Loucy (cell line): ENCODE measurements around the gene JMJD8.

Experiments
- H2AFZ ChIP-seq: fragments of 200-600 bp; sonication (generic); 2 replicates; pipeline ENCODE4 v1.6.0; 2016; ENCODE audit warnings: antibody characterized with exemption, mild to moderate bottlenecking, low read length, moderate library complexity
- H3F3A ChIP-seq: fragments of 200-600 bp; 2 replicates; pipeline ENCODE4 v1.6.0; 2016; ENCODE audit warnings: antibody characterized with exemption, low read depth, mild to moderate bottlenecking
- H3K27me3 ChIP-seq: fragments of 200-600 bp; sonication (generic); 2 replicates; pipeline ENCODE4 v1.6.1; 2014; ENCODE audit warnings: low read length, mild to moderate bottlenecking; ENCODE audit not compliant: insufficient read depth, poor library complexity, severe bottlenecking
- H3K36me3 ChIP-seq: fragments of 200-600 bp; sonication (generic); 2 replicates; pipeline ENCODE4 v1.6.1; 2016; ENCODE audit warnings: low read length; ENCODE audit not compliant: insufficient read depth
- H3K4me1 ChIP-seq: fragments of 200-600 bp; sonication (generic); 2 replicates; pipeline ENCODE4 v1.5.1; 2014; ENCODE audit warnings: low read length, mild to moderate bottlenecking; ENCODE audit not compliant: insufficient read depth, poor library complexity, severe bottlenecking
- H3K4me2 ChIP-seq: fragments of 200-600 bp; sonication (generic); 2 replicates; pipeline ENCODE4 v1.6.0; 2014; ENCODE audit warnings: antibody characterized with exemption, low read length, low read depth, mild to moderate bottlenecking; ENCODE audit not compliant: poor library complexity, severe bottlenecking
- H3K4me3 ChIP-seq: fragments of 200-600 bp; sonication (generic); 2 replicates; pipeline ENCODE4 v1.5.1; 2014; ENCODE audit warnings: low read length, mild to moderate bottlenecking, mixed read lengths; ENCODE audit not compliant: poor library complexity, severe bottlenecking
- H3K79me2 ChIP-seq: fragments of 200-600 bp; sonication (generic); 2 replicates; pipeline ENCODE4 v1.6.1; 2014; ENCODE audit warnings: low read length; ENCODE audit not compliant: insufficient read depth
- H3K9ac ChIP-seq: fragments of 200-600 bp; sonication (generic); 2 replicates; pipeline ENCODE4 v1.6.0; 2014; ENCODE audit warnings: mild to moderate bottlenecking, low read depth, low read length, moderate library complexity; ENCODE audit not compliant: poor library complexity, severe bottlenecking
- H3K9me2 ChIP-seq: fragments of 200-600 bp; sonication (generic); replicated peaks from 2 replicates; pipeline ENCODE4 v1.6.1; 2016; ENCODE audit warnings: low read depth, low read length, mixed read lengths
- H3K9me3 ChIP-seq: fragments of 200-600 bp; sonication (generic); 2 replicates; pipeline ENCODE4 v1.6.1; 2014; ENCODE audit warnings: mild to moderate bottlenecking, antibody characterized with exemption, low read length, low read depth; ENCODE audit not compliant: insufficient read depth
- H4K20me1 ChIP-seq: fragments of 200-600 bp; sonication (generic); 2 replicates; pipeline ENCODE4 v1.6.0; 2014; ENCODE audit warnings: antibody characterized with exemption, low read length, mild to moderate bottlenecking; ENCODE audit not compliant: insufficient read depth, poor library complexity, severe bottlenecking
- CTCF ChIP-seq: fragments of 200-600 bp; sonication (generic); conservative IDR thresholded peaks from 2 replicates; pipeline ENCODE4 v1.5.1; 2014; ENCODE audit warnings: mild to moderate bottlenecking, antibody characterized with exemption, low read length
- EZH2phosphoT487 ChIP-seq: fragments of 200-600 bp; IDR thresholded peaks from 2 replicates; pipeline ENCODE4 v1.6.1; 2018; ENCODE audit warnings: antibody characterized with exemption, mild to moderate bottlenecking, moderate library complexity, borderline replicate concordance

Gene JMJD8

GRCh38 chr16:707062-707538, 23.0 kb upstream of the JMJD8 start:
- TF ChIP-seq EZH2phosphoT487 (no peak), CTCF (no peak)
- H3K4me3 ChIP-seq = no peak overlapping the region
- H2AFZ ChIP-seq = no peak overlapping the region
- H3K36me3 ChIP-seq = no peaks in the 10 kb centered on the region
- no peaks in the 10 kb centered on the region for H3F3A ChIP-seq
- no peaks in the 10 kb centered on the region for H3K27me3 ChIP-seq
- no peaks in the 10 kb centered on the region for H3K79me2 ChIP-seq
- no peak overlapping the region for H3K9ac ChIP-seq
- no peaks in the 10 kb centered on the region for H4K20me1 ChIP-seq
- H3K4me1 ChIP-seq = no peaks in the 10 kb centered on the region
- no peak overlapping the region for H3K4me2 ChIP-seq
- no peaks in the 10 kb centered on the region for H3K9me2 ChIP-seq
- H3K9me3 ChIP-seq = no peaks in the 10 kb centered on the region

- Histone ChIP-seq H3K4me3 (no peak overlapping the region), H3K27me3 (no peaks in the 10 kb centered on the region), H3K36me3 (no peaks in the 10 kb centered on the region), H3K4me2 (no peak overlapping the region), H3K9me3 (no peaks in the 10 kb centered on the region), H2AFZ (no peak overlapping the region), H3K9me2 (no peaks in the 10 kb centered on the region), H3K9ac (no peak overlapping the region), H3F3A (no peaks in the 10 kb centered on the region), H3K79me2 (no peaks in the 10 kb centered on the region), H4K20me1 (no peaks in the 10 kb centered on the region), H3K4me1 (no peaks in the 10 kb centered on the region)
- TF ChIP-seq EZH2phosphoT487 = no peak
- no peak for TF ChIP-seq CTCF
These were observed 22.3 kb upstream of the JMJD8 start for GRCh38 chr16:706189-707061.

GRCh38 chr16:705431-706188, 21.5 kb upstream of the JMJD8 start, which contains the start of gene FBXL16:
Gene FBXL16, minus strand, starts transcription at chr16:705801. Its CDS starts 8,396 bp downstream, at chr16:697405.
- no peaks in the 10 kb centered on the region for H4K20me1 ChIP-seq
- no peak within 1 kb of the TSS for H3K4me3 ChIP-seq
- H3K9me3 ChIP-seq = no peaks in the 10 kb centered on the region
- no peaks in the 10 kb centered on the region for H3K79me2 ChIP-seq
- TF ChIP-seq EZH2phosphoT487 (no peak), CTCF (no peak)
- H2AFZ ChIP-seq = no peak within 1 kb of the TSS
- H3K4me1 ChIP-seq = no peaks in the 10 kb centered on the region
- H3K4me2 ChIP-seq = no peak within 1 kb of the TSS
- no peaks in the 10 kb centered on the region for H3F3A ChIP-seq
- no peaks in the 10 kb centered on the region for H3K9me2 ChIP-seq
- H3K9ac ChIP-seq = no peak within 1 kb of the TSS
- no peaks in the 10 kb centered on the region for H3K27me3 ChIP-seq
- H3K36me3 ChIP-seq = no peaks in the 10 kb centered on the region
